Measurements from ENCODE around the gene ASTN1.
A peak's percentile ranks its signal among the peaks of the same experiment; 100 is the strongest.

ASTN1 gene

DNA sequence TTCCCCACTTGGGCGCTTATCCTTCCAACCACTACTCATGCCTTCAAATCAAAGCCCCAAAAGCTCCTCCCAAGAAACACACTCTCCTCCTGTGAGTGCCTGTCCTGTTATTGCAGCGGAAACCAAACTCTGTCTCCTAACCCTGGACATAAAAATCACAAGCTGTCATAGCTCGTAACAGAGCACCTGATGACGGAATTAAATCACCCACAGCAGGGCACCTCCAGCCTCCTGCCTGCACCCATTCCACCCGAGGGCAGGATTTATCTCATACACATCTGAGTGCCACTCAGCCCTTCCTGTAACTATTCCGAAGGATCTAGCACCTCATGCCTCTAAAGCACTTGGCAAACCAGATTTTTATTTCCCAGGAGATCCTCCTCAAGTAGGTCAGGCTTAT is 100.9 kb downstream of the ASTN1 start:
- TF ChIP-seq CTCF (IDR thresholded peaks at IDR 0.05; ENCODE audit: low read depth, low read length, missing control alignments) = no peak
- no peak for DNase-seq (ENCODE audit: low read depth)
- in situ Hi-C loops (cut with HindIII; ENCODE audit: low sequenced_read_pairs) = no loop called here
- H3K4me3 ChIP-seq (ENCODE audit: low read depth, low read length) = no peak overlapping the region

DNA sequence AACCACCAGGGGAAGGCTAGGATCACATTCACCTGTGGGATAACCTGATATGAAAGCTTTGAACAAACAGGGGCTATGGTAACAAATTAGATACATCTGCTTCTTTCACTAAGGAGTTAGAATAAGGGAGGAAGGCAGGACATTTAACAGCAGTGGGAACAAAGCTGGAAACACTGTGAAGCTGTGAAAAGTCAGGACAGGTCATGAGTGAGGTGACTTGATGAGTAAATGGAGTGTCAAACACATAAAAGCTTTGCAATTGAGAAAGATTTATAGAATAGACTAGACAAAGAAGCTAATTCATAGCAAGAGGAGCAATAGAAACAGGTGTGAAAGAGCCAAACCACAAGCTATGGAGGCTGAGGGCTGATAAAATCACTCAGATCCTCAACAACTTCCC is 110.0 kb downstream of the ASTN1 start:
- in situ Hi-C loops (cut with HindIII; ENCODE audit: low sequenced_read_pairs) = no loop called here
- TF ChIP-seq CTCF (IDR thresholded peaks at IDR 0.05; ENCODE audit: low read depth, low read length, missing control alignments) = no peak
- no peak overlapping the region for H3K4me3 ChIP-seq (ENCODE audit: low read depth, low read length)
- no peak for DNase-seq (ENCODE audit: low read depth)

DNA sequence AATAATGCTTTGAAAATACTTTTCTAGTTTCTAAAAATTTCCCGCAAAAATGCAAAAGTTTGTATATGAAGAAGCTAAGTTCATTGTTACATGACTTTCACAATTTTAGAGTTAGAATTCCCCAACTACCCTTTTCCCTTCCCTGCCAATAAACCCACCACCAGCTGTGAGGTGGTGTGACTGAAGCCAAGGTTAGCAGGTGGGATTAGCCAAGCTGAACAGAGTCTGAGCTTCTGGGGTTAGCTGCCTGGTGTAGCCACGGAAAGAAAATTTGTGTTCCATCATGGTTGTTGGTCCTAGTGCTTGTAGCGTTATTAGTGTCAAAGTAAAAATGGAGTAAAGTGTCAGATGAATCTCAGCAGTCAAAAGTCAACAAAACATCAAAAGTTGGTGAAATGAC is 110.9 kb downstream of the ASTN1 start:
- H3K4me3 ChIP-seq (ENCODE audit: low read depth, low read length) = no peak overlapping the region
- no peak for TF ChIP-seq CTCF (IDR thresholded peaks at IDR 0.05; ENCODE audit: low read depth, low read length, missing control alignments)
- in situ Hi-C loops (cut with HindIII; ENCODE audit: low sequenced_read_pairs) = no loop called here
- peak; percentile 1 for DNase-seq (ENCODE audit: low read depth)

GRCh38 chr1:177048314-177049069 is 116.0 kb downstream of the ASTN1 start:
- TF ChIP-seq CTCF (IDR thresholded peaks at IDR 0.05; ENCODE audit: low read depth, low read length, missing control alignments) = no peak
- in situ Hi-C loops (cut with HindIII; ENCODE audit: low sequenced_read_pairs) = no loop called here
- no peak overlapping the region for H3K4me3 ChIP-seq (ENCODE audit: low read depth, low read length)
- DNase-seq (ENCODE audit: low read depth) = no peak

DNA sequence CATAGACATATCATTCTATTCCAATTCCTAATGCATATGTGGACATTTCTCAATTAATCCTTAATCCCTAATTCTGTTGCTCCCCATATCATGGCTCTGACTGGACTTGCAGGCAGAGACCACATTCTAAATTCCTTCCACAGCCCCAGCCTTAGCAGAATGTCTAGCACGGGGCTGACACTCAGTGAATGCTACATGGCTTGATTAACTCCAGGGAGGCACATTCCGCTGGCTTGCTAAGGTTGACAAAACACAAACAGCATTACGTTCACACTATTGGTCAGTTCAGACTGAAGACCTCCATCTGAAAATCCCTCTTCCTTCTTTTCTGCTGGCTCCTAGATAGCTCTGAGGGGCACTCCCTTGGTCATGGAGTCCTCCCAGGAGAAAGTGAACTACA is 119.4 kb downstream of the ASTN1 start:
- no peak for DNase-seq (ENCODE audit: low read depth)
- in situ Hi-C loops (cut with HindIII; ENCODE audit: low sequenced_read_pairs) = no loop called here

DNA sequence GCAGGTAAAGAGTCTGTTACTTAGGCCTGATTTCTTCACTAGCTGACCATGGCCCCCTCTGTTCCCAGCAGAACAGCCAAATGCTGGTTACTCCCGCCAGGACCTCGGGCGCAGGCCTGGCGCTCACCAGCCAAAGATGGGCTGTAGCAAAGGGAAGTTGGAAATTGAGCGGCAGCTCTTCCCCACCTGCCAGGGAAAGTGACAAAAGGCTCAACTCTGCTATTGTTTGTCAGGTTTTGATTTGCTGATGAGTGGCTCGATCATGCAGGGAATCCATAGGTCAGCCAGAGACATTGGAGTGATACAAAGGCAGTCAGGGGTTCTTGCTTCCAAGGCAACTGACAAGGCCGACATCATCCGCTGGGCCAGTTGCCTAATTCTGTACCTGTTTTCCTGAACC is 120.1 kb downstream of the ASTN1 start:
- H3K4me3 ChIP-seq (ENCODE audit: low read depth, low read length) = no peak overlapping the region
- TF ChIP-seq CTCF (IDR thresholded peaks at IDR 0.05; ENCODE audit: low read depth, low read length, missing control alignments) = no peak
- in situ Hi-C loops (cut with HindIII; ENCODE audit: low sequenced_read_pairs) = no loop called here
- DNase-seq (ENCODE audit: low read depth) = no peak

More for the DNA sequence above, 119.4 kb downstream of the ASTN1 start:
- no peak overlapping the region for H3K4me3 ChIP-seq (ENCODE audit: low read depth, low read length)
- no peak for TF ChIP-seq CTCF (IDR thresholded peaks at IDR 0.05; ENCODE audit: low read depth, low read length, missing control alignments)

All from astrocyte of the cerebellum (primary cell).